MM.1S (cell line): ENCODE results near the gene EIF4EBP2.

Source experiments
- EZH2 ChIP-seq: fragments of 300-600 bp; sonication (generic); optimal IDR thresholded peaks from 2 replicates; pipeline ENCODE3; 2017; ENCODE audit warnings: low read depth, mild to moderate bottlenecking, antibody characterized with exemption, low read length, mixed read lengths
- TF ChIP-seq, protein P1 (sequence below): fragments of 300-600 bp; sonication (generic); IDR thresholded peaks from 2 replicates; pipeline ENCODE4 v1.5.1; 2016; ENCODE audit warnings: antibody characterized with exemption, low read length, mixed read lengths

- no peak for TF ChIP-seq EZH2
- TF ChIP-seq, protein P1, sequence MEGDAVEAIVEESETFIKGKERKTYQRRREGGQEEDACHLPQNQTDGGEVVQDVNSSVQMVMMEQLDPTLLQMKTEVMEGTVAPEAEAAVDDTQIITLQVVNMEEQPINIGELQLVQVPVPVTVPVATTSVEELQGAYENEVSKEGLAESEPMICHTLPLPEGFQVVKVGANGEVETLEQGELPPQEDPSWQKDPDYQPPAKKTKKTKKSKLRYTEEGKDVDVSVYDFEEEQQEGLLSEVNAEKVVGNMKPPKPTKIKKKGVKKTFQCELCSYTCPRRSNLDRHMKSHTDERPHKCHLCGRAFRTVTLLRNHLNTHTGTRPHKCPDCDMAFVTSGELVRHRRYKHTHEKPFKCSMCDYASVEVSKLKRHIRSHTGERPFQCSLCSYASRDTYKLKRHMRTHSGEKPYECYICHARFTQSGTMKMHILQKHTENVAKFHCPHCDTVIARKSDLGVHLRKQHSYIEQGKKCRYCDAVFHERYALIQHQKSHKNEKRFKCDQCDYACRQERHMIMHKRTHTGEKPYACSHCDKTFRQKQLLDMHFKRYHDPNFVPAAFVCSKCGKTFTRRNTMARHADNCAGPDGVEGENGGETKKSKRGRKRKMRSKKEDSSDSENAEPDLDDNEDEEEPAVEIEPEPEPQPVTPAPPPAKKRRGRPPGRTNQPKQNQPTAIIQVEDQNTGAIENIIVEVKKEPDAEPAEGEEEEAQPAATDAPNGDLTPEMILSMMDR, result no peak
Observed at GRCh38 chr10:70441161-70441894, 37.4 kb downstream of the EIF4EBP2 start, which contains the start of gene NODAL.
